Measurements from ENCODE around the gene DPF3.

The DPF3 gene

GRCh38 chr14:72833174-72833573 is 60.7 kb downstream of the DPF3 start:
- no peak for DNase-seq

- DNase-seq: no peak
These were observed 62.9 kb downstream of the DPF3 start for GRCh38 chr14:72830786-72831594.

- DNase-seq: no peak
These were observed 63.5 kb downstream of the DPF3 start for GRCh38 chr14:72830356-72830755.

GRCh38 chr14:72828604-72829003 is 65.3 kb downstream of the DPF3 start:
- no peak for DNase-seq

- no peak for DNase-seq
These were observed 67.9 kb downstream of the DPF3 start for GRCh38 chr14:72826039-72826438.

GRCh38 chr14:72825486-72825885 is 68.4 kb downstream of the DPF3 start:
- no peak for DNase-seq

GRCh38 chr14:72824051-72824450 is 69.8 kb downstream of the DPF3 start:
- DNase-seq: no peak

GRCh38 chr14:72822946-72823611 is 70.8 kb downstream of the DPF3 start:
- no peak for DNase-seq

- DNase-seq: no peak
These were observed 74.9 kb downstream of the DPF3 start for GRCh38 chr14:72818998-72819397.

GRCh38 chr14:72816287-72816686 is 77.6 kb downstream of the DPF3 start:
- DNase-seq: no peak

- no peak for DNase-seq
These were observed 78.5 kb downstream of the DPF3 start for GRCh38 chr14:72815430-72815829.

GRCh38 chr14:72812292-72812851 is 81.5 kb downstream of the DPF3 start:
- peak; percentile 29 for DNase-seq

GRCh38 chr14:72810201-72810600 is 83.7 kb downstream of the DPF3 start:
- no peak for DNase-seq

GRCh38 chr14:72809063-72809462 is 84.8 kb downstream of the DPF3 start:
- no peak for DNase-seq

GRCh38 chr14:72808564-72808963 is 85.3 kb downstream of the DPF3 start:
- DNase-seq: peak; percentile 33

- DNase-seq: no peak
These were observed 91.3 kb downstream of the DPF3 start for GRCh38 chr14:72802588-72802946.

- no peak for DNase-seq
These were observed 91.9 kb downstream of the DPF3 start for GRCh38 chr14:72801836-72802587.

- DNase-seq: peak; percentile 71
These were observed 92.5 kb downstream of the DPF3 start for GRCh38 chr14:72801381-72801812.

GRCh38 chr14:72800848-72801370 is 93.0 kb downstream of the DPF3 start:
- no peak for DNase-seq

- DNase-seq: no peak
These were observed 93.6 kb downstream of the DPF3 start for GRCh38 chr14:72800296-72800695.

GRCh38 chr14:72796935-72797334 is 97.0 kb downstream of the DPF3 start:
- DNase-seq: no peak

GRCh38 chr14:72793156-72793939 is 100.6 kb downstream of the DPF3 start:
- no peak for DNase-seq
